GM10847 (cell line): Measurements from ENCODE around the gene AKAP6.

Source experiments
- POLR2A ChIP-seq: IDR thresholded peaks from 2 replicates; pipeline ENCODE4 v1.6.1; 2011; ENCODE audit not compliant: insufficient read length; ENCODE audit errors: extremely low read depth

AKAP6 gene

DNA sequence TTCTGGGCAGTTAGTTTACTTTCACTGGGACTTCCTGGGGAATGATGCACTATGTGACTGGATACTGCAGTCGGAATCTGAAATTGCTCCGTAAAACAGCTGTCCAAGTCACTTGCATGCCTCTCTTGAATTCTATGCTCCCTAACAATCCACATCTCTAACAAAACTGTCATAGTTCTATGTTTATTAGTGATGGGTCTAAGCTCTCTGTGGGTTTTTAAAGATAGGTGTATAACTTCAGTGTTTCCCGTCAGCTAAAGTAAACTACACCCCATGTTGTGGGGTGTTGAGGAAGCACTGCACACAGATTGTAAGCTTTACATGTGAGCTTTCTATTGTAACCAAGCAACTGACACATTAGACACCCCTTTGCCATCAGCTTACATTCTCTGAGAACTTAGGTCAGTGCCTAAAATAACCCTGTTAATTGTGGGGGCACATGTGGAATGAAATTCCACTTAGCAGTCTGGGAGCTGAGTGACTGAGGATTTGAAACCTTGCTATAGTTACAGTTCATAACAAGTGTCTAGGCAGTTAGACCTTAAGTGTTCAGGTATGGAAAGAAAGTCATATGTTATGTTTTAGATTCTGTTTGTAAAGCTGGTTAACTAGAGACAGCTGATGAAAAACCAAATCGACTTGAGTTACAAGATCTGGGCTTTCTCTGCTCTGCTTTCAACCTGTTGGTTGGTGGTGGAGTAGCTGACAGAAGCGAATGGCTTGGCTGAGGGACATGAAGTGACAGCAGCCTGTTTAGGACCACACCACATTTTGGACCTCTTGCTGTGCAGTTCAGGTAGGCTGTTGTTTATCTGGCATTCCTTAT, 165.7 kb downstream of the AKAP6 start:
- no peak for TF ChIP-seq POLR2A

DNA sequence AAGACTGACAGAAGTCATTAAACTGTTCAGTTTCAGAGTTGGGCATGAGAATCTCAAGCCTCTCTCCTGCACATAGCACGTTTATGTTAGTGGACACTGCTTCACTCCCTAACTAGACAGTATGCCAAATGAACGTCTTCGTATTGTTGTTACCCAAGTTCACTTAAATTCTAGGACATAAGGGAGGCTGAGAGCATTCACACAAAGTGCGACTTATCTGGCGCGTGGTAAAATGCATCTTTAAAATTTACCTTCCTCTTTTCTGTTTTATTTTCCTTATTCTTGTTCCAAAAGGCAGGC, 166.3 kb downstream of the AKAP6 start:
- no peak for TF ChIP-seq POLR2A

GRCh38 chr14:32497248-32497647, 168.2 kb downstream of the AKAP6 start:
- no peak for TF ChIP-seq POLR2A

- no peak for TF ChIP-seq POLR2A
Measured at GRCh38 chr14:32507029-32507984, 178.2 kb downstream of the AKAP6 start.

DNA sequence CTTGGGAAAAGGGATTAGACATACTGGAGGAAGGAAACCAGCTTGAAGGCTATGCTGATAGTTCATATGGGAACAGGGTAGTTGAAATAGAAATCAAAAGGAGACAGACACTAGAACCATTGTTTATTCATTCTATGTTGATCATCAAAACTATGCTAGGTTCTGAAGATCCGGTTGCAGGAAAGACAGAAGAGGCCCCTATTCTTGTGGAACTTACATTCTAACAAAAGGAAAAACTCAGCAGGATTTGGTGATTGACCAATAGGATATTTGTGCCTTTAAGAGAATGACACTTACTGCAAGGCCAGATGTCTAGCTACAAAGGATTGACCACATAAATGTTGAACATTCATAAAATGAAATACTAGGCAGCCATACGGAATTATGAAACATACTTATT, 179.2 kb downstream of the AKAP6 start:
- TF ChIP-seq POLR2A = no peak

DNA sequence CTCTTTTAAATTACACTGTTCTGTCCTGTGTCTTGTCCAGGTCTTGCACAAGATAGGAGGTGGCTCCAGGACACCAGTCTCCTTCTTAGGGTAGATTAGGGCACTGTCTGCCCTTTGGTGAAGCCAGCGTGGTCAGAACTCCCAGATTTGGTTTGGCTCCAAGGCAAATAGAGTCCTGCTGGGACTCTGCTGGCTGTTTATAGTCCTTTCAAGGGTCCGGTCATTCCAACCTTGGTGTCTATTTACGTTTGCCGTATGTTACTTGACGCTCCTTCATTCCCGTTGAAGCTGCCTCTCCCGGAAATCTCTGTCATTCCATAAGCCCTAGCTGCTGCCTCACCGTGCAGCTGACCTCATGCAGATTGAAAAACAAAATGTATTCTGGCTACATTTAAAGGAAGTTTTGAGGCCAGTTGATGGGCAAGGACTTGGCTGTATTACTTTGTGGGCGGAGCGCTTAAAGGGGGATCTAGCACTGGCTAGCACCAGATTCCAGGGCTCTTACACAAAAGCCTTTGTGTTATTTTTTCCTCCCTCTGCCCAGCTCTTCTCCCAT, 180.6 kb downstream of the AKAP6 start:
- no peak for TF ChIP-seq POLR2A

- TF ChIP-seq POLR2A = no peak
Measured at GRCh38 chr14:32510815-32511214, 181.7 kb downstream of the AKAP6 start.

DNA sequence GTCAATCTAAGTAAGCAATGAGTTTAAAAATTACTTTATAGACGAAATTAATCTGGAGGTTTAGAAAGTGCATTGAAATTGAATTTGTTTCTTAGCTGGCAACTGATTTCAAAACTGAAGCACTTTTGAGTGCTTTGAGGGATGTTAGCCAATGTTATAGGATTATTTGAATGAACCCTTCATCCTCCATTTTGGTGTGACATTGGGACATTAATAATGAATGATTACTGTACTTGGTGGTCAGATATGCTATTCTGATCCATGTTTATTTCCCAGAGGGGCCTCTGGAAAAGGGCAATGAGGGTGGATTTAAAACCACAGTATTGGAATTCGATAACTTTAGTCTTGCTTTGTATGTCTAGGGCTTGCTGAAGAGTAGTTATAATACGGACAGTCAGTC, 183.2 kb downstream of the AKAP6 start:
- no peak for TF ChIP-seq POLR2A

DNA sequence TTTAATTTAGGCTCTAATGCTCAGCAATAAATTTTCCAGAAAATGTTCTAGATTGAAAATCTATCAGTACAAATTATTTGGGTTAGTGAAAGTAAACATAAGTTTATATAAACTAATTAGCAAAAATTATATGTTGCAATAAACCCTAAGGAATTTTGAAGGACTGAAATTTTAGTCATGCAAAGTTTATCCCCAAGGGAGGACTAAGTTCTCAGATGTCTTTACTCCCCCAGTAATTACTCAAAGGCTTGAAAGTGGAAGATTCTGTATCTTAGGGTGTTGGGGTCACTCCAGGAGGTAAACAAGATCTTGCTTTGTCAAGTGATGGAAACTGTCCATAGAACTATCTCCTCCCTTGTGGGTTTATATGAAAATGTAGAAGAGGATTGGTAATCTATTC, 183.7 kb downstream of the AKAP6 start:
- TF ChIP-seq POLR2A = no peak

GRCh38 chr14:32513571-32514009, 184.5 kb downstream of the AKAP6 start:
- TF ChIP-seq POLR2A = no peak

- no peak for TF ChIP-seq POLR2A
Measured at GRCh38 chr14:32514236-32514635, 185.1 kb downstream of the AKAP6 start.

- no peak for TF ChIP-seq POLR2A
Measured at GRCh38 chr14:32514681-32515080, 185.6 kb downstream of the AKAP6 start.

- TF ChIP-seq POLR2A = no peak
Measured at GRCh38 chr14:32524609-32525375, 195.7 kb downstream of the AKAP6 start.

GRCh38 chr14:32525591-32525990, 196.5 kb downstream of the AKAP6 start:
- TF ChIP-seq POLR2A = no peak

DNA sequence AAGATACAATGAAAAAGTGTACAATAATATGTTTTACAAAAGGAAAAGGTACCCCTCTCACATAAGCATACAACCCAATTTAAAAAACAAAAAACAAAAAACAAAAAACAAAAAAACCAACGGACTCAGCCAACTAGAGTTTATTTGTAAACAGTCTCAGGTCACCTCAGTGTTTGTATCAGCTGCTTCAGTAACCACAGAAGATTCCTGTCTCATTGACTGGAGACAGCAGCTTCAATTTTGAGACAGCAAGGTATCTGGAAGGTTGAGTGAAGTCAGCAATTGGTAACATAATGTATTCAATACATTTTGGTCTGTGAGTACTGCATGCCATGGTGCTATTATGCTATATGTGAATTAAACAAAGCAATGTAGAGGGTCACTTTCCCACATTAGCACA, 201.7 kb downstream of the AKAP6 start:
- TF ChIP-seq POLR2A = no peak
